Testis (tissue), 3 donors: ENCODE results near the gene ADARB1. TPM values are rescaled to one million over a fixed set of nuclear protein-coding genes. Genes with fewer than 3 reads are reported as not detected.

Source experiments
- DNase-seq: peaks from one replicate; pipeline ENCODE4 v3.0.0-alpha.2; 2019
- H3K27ac ChIP-seq, 2 donors: fragments of 200-600 bp; sonication (generic); one replicate each; pipeline ENCODE4 v1.5.1; 2019
- H3K27me3 ChIP-seq: fragments of 200-600 bp; sonication (generic); one replicate; pipeline ENCODE4 v1.5.1; 2019
- H3K36me3 ChIP-seq: fragments of 200-600 bp; sonication (generic); one replicate; pipeline ENCODE4 v1.5.1; 2017; ENCODE audit warnings: low read depth; ENCODE audit errors: missing control alignments
- H3K4me1 ChIP-seq: fragments of 200-600 bp; sonication (generic); one replicate; pipeline ENCODE4 v1.5.1; 2019
- H3K4me3 ChIP-seq, 2 donors: fragments of 200-600 bp; sonication (generic); one replicate each; pipeline ENCODE4 v1.5.1; 2017 to 2019
- H3K9me3 ChIP-seq: fragments of 200-600 bp; sonication (generic); one replicate; pipeline ENCODE4 v1.5.1; 2017
- POLR2A ChIP-seq: fragments of 450-650 bp; IDR thresholded peaks from one replicate; pipeline ENCODE4 v1.6.1; 2017; ENCODE audit warnings: antibody characterized with exemption, mild to moderate bottlenecking, moderate library complexity
- WGBS, 2 donors: methylation state at CpG; one replicate each; pipeline ENCODE4 v1.1.5; 2018; 5-methylcytosine and 5-hydroxymethylcytosine counted together
- intact Hi-C: fragments of 100-400 bp; cut with DNase I; formaldehyde crosslinking; loops from one replicate; pipeline ENCODE4 v1.15.1; 2023; ENCODE audit warnings: low total_unique reads
- polyA plus RNA-seq: library from polyadenylated mRNA; stranded (reverse); fragments of 350-450 nt; fragmentation: Illumina TruSeq; extraction: RNeasy Lipid Tissue Mini Kit (QIAGEN cat#74804); gene quantifications from one replicate; pipeline ENCODE4 v1.2.3, GENCODE V29; 2014; ENCODE audit warnings: low read depth, low replicate concordance; ENCODE audit not compliant: insufficient read depth
- total RNA-seq, 2 donors: library from RNA; depleted of rRNA; stranded (reverse); fragments of >200 nt; gene quantifications; one replicate each; pipeline ENCODE4 v1.2.3, GENCODE V29; 2016
- TF ChIP-seq, protein P1 (sequence below), 3 experiments: fragments of 450-650 bp in 2 of 3; fragments of 200-600 bp in 1 of 3; sonication (generic) in 1 of 3; IDR thresholded peaks; one replicate each; pipeline ENCODE4 v1.5.1; 2016 to 2019; ENCODE audit warnings: antibody characterized with exemption in 3 of 3, mild to moderate bottlenecking in 2 of 3, moderate library complexity in 1 of 3

The ADARB1 gene
- total and polyA plus RNA-seq, 3 donors from 2014 or later: 17.6 to 23.0 (median 17.6) TPM

DNA sequence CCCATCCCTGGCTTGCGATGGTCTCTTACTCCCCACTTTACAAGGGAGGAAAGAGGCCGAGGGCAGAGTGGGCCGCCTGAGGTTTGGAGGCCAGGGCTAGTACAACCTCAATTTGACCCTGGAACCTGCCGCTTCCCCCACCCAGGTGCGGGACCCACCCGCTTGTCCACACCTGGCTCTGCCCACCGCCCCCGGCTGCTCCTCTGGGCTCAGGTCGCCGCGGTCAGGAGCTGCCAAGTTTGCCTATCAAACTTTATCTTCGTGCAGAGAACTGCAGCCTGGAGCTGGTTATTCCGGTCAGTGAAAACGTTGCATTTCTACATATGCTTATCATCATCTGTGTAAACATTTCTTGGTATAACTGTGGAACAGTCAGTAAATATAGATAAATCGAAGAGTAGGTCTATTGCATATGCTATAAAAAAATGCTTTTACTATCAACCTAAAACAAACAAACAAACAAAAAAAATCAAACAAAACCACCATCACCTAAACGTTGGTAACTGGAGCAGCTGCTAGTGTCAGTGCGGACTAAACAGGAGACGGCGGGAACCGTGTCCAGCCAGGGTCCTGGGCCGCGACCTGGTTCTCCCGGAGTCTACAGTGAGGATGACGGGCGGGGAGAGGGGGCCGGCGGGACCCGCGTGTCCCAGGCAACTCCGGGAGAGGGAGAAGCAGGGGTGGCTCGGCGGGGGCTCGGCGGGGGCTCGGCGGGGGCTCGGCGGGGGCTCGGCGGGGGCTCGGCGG is 906 bp upstream of the ADARB1 start:
- H3K27me3 ChIP-seq: no peaks in the 10 kb centered on the region
- no peak for TF ChIP-seq POLR2A
- TF ChIP-seq, protein P1, sequence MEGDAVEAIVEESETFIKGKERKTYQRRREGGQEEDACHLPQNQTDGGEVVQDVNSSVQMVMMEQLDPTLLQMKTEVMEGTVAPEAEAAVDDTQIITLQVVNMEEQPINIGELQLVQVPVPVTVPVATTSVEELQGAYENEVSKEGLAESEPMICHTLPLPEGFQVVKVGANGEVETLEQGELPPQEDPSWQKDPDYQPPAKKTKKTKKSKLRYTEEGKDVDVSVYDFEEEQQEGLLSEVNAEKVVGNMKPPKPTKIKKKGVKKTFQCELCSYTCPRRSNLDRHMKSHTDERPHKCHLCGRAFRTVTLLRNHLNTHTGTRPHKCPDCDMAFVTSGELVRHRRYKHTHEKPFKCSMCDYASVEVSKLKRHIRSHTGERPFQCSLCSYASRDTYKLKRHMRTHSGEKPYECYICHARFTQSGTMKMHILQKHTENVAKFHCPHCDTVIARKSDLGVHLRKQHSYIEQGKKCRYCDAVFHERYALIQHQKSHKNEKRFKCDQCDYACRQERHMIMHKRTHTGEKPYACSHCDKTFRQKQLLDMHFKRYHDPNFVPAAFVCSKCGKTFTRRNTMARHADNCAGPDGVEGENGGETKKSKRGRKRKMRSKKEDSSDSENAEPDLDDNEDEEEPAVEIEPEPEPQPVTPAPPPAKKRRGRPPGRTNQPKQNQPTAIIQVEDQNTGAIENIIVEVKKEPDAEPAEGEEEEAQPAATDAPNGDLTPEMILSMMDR (IDR thresholded peaks at IDR 0.05): no peak
- H3K4me3 ChIP-seq: peak overlapping the region; percentile 69 to 90
- no peaks in the 10 kb centered on the region for H3K9me3 ChIP-seq
- WGBS, 2 donors: 14 to 18% methylated on average over 27 to 33 of the region's 42 CpGs
- peak; percentile 63 for DNase-seq
- no peaks in the 10 kb centered on the region for H3K36me3 ChIP-seq
- H3K27ac ChIP-seq: peak overlapping the region in 1 of 2 donors; percentile 84
- peaks cover 2% of the 10 kb centered on the region for H3K4me1 ChIP-seq
- intact Hi-C loops: no loop called here

DNA sequence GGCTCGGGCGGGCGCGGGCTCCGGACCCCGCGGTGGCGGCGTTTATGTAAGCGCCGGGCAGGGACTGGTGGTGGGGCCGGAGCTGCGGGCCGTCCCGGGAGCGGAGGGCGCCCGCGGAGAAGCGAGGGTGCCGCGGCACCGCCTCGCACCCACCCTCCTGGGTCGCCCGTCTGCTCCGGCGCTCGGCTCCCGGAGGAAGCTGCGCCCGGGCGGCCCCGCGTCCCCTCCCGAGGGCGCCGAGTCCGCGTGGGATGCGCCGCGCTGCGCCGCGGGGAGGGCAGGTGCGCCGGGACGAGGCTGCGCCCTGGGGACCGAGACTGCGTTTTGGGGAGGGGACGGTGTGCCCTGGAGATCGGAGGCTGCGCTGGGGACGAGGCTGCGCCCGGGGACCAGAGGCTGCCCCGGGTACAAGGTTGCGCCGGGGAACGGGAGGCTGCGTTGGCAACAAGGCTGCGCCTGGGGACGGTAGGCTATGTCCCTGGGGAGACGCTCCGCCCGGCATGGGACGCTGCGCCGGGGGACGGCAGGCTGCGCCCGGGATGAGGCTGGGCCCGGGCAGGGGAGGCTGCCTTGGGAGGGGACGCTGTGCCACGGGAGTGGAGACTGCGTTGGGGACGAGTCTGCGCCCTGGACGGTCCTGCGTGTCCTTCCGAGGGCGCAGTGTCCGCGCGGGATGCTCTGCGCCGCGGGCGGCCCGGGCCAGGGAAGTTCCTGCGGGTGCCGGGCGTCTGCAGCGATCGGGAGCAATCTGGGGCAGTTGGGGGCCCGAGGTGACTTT is 627 bp downstream of the ADARB1 start:
- Histone ChIP-seq H3K36me3 (no peaks in the 10 kb centered on the region), H3K27ac (peak overlapping the region in 1 of 2 donors; percentile 53), H3K4me3 (peak overlapping the region; percentile 68 to 71), H3K9me3 (no peaks in the 10 kb centered on the region), H3K4me1 (peaks cover 2% of the 10 kb centered on the region), H3K27me3 (no peaks in the 10 kb centered on the region)
- WGBS, 2 donors: 0% methylated on average over 1 to 51 of the region's 98 CpGs
- DNase-seq: peak; percentile 23
- no peak for TF ChIP-seq POLR2A
- TF ChIP-seq, protein P1 (IDR thresholded peaks at IDR 0.05): no peak
- intact Hi-C loops: no loop called here

DNA sequence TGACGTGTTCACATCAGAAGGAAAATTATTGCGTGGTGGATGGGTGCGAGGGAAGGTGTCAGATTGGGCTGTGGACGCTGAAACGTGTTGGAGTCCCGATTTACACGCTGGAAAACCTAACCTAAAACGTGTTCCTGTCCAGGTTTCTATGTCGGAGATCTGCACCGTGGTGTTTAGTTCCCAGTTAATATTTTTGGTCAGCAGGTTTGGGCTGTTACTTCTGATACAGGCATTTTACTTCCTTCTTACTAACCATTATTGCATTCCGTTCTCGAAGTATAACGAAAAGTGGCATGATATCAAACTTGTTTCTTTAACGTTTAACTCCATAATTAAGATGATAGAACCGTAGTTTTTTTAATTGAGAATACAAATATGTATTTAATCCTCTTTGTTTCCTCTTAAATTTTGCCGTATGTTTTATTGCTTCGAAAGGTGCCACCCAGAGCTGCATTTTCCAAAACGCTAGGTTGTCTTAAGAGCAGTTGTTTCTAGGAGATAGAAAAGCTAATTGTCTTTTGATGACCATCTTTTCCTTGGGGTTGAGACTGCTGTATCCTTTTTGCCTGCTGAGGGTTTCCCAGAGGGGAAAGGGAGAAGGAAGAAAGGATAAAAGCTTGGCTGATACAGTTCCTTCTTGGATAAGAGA is 1.3 kb downstream of the ADARB1 start:
- DNase-seq: no peak
- intact Hi-C loops: no loop called here
- Histone ChIP-seq H3K36me3 (no peaks in the 10 kb centered on the region), H3K27ac (no peak overlapping the region), H3K27me3 (no peaks in the 10 kb centered on the region), H3K4me1 (peaks cover 2% of the 10 kb centered on the region), H3K4me3 (peak overlapping the region; percentile 68 to 71), H3K9me3 (no peaks in the 10 kb centered on the region)
- whole genome bisulfite sequencing, 2 donors: 26 to 30% methylated on average over 18 of the region's 18 CpGs
- TF ChIP-seq POLR2A: no peak
- TF ChIP-seq, protein P1 (IDR thresholded peaks at IDR 0.05): no peak

DNA sequence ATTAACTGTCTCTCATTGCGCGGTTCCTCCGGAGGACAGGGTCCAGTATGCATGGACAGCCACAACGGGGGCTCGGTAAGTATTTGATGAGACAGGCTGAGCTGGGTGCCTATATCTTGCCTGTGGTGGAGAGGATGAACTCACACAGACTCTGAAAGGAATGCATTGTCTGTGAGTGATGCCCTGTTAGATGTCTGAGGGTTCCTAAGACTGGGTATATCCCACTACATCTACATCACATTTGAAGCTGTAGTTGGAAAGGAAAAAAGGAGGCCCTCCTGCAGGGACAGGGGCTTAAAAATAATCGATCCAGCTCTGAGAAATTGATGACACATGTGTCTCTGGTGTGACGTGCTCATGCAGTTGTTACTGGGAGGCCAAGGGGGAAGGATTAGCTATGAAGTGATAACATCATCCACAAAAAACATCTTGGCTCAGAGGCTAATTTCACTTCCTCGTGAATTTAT is 1.9 kb downstream of the ADARB1 start:
- WGBS, 2 donors: 56 to 62% methylated on average over 8 of the region's 8 CpGs
- no peaks in the 10 kb centered on the region for H3K36me3 ChIP-seq
- H3K4me1 ChIP-seq: peaks cover 2% of the 10 kb centered on the region
- no peak overlapping the region for H3K4me3 ChIP-seq
- DNase-seq: no peak
- no peaks in the 10 kb centered on the region for H3K27me3 ChIP-seq
- no peak for TF ChIP-seq POLR2A
- TF ChIP-seq, protein P1 (IDR thresholded peaks at IDR 0.05): no peak
- no peaks in the 10 kb centered on the region for H3K9me3 ChIP-seq
- intact Hi-C loops: no loop called here
- H3K27ac ChIP-seq: no peak overlapping the region
